ENCODE measurements around the gene PRELP.

The PRELP gene

DNA sequence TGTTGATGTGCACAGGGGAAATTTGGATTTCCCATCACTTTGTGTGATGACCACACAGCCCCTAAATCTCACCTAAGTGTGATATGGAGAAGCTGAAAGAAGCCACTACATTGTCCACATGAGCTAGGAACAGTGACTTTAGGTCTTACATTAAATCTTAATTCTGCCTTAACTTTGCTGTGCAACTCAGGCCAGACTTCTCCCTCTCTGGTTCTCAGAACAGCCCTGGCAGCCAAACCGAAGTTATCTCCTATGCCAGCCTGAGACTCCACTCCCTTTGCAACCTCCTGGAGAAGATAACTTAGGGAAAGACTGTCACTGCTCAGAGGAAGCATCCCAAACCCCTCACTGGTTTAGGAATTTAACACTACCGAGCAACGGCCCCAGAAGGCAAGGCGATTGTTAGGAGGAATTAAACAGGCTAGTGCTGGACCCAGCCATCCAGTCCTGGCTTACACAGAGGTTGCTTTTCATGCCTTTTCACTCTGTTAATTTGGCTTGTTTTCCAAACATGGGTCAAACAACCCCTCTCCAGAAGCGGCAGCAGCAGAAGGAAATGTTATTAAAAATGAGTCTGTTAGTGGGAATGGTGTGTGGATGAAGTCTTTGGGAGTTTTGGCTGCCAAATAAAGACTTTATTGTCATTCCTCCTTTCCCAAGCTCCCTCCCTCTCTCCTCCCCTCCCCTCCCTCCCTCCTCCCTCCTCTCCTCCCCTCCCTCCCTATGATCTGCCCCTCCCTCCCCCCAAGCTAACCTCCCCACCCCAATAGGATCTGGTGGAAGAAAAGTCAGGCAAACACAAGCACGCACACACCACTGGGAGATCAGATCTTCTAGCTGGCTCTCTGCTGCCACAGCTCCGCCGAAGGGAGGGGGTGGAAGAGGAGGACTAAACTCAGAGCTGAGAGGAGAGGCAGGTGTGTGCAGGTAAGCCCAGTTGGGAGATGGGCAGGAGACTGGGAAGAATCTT lies at the start of gene PRELP:
PRELP (plus strand) TSS at position 795 of the 970 bp plus-strand sequence. CDS start 7,379 bp downstream, outside the sequence.
- no peaks in the 10 kb centered on the region for H4K20me1 ChIP-seq (ENCODE audit: insufficient read depth, low read length)
- no peak within 1 kb of the TSS for H3K4me2 ChIP-seq (ENCODE audit: low read length)
- no peak within 1 kb of the TSS for H2AFZ ChIP-seq (ENCODE audit: low read depth, low read length)
- H3K79me2 ChIP-seq (ENCODE audit: low read length) = no peaks in the 10 kb centered on the region
- no peak within 1 kb of the TSS for H3K27ac ChIP-seq (ENCODE audit: low read length)
- H3K9me3 ChIP-seq (ENCODE audit: insufficient read depth, low read length) = no peaks in the 10 kb centered on the region
- H3K36me3 ChIP-seq (replicated peaks; ENCODE audit: low read depth, low read length) = no peaks in the 10 kb centered on the region
- H3K4me3 ChIP-seq (ENCODE audit: low read length) = no peak within 1 kb of the TSS
- peaks cover 16% of the 10 kb centered on the region for H3K4me1 ChIP-seq (ENCODE audit: low read length)
- peaks cover 31% of the 10 kb centered on the region for H3K27me3 ChIP-seq (ENCODE audit: low read depth, low read length)
- TF ChIP-seq EZH2phosphoT487 (IDR thresholded peaks at IDR 0.05; ENCODE audit: low read depth) = no peak
- TF ChIP-seq, protein P1, sequence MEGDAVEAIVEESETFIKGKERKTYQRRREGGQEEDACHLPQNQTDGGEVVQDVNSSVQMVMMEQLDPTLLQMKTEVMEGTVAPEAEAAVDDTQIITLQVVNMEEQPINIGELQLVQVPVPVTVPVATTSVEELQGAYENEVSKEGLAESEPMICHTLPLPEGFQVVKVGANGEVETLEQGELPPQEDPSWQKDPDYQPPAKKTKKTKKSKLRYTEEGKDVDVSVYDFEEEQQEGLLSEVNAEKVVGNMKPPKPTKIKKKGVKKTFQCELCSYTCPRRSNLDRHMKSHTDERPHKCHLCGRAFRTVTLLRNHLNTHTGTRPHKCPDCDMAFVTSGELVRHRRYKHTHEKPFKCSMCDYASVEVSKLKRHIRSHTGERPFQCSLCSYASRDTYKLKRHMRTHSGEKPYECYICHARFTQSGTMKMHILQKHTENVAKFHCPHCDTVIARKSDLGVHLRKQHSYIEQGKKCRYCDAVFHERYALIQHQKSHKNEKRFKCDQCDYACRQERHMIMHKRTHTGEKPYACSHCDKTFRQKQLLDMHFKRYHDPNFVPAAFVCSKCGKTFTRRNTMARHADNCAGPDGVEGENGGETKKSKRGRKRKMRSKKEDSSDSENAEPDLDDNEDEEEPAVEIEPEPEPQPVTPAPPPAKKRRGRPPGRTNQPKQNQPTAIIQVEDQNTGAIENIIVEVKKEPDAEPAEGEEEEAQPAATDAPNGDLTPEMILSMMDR (IDR thresholded peaks at IDR 0.05; ENCODE audit: low read depth, low read length) = no peak
- no peak within 1 kb of the TSS for H3K9ac ChIP-seq (ENCODE audit: low read length)

DNA sequence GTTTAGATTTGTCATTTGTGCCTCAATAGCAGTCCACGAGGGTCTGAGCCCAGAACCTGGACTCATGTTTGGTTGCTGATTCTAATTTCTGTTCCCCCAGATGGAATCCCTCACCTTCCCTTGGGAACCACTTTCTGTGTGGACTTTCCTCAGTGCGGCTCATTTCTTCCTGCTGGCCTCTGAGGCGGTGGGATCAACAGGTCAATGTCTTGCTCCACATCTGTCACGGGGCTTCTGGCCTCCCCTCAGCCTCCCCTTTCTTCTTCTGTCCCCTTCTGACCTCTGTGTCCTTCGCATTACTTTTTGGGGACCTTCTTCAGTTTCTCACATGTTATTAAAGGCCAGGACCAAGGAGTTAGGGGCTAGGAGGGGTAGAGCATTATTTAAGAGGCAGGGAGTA lies 49.2 kb upstream of the PRELP start:
- no peaks in the 10 kb centered on the region for H4K20me1 ChIP-seq (ENCODE audit: insufficient read depth, low read length)
- H3K36me3 ChIP-seq (replicated peaks; ENCODE audit: low read depth, low read length) = no peaks in the 10 kb centered on the region
- H3K9ac ChIP-seq (ENCODE audit: low read length) = no peak overlapping the region
- no peak overlapping the region for H2AFZ ChIP-seq (ENCODE audit: low read depth, low read length)
- peaks cover 61% of the 10 kb centered on the region for H3K4me1 ChIP-seq (ENCODE audit: low read length)
- H3K27me3 ChIP-seq (ENCODE audit: low read depth, low read length) = no peaks in the 10 kb centered on the region
- H3K27ac ChIP-seq (ENCODE audit: low read length) = no peak overlapping the region
- no peak for TF ChIP-seq EZH2phosphoT487 (IDR thresholded peaks at IDR 0.05; ENCODE audit: low read depth)
- TF ChIP-seq, protein P1 (IDR thresholded peaks at IDR 0.05; ENCODE audit: low read depth, low read length) = no peak
- H3K4me2 ChIP-seq (ENCODE audit: low read length) = peak overlapping the region; percentile 59
- no peaks in the 10 kb centered on the region for H3K79me2 ChIP-seq (ENCODE audit: low read length)
- no peaks in the 10 kb centered on the region for H3K9me3 ChIP-seq (ENCODE audit: insufficient read depth, low read length)
- H3K4me3 ChIP-seq (ENCODE audit: low read length) = peak overlapping the region; percentile 11; the same call in 1 of the 2 replicates

DNA sequence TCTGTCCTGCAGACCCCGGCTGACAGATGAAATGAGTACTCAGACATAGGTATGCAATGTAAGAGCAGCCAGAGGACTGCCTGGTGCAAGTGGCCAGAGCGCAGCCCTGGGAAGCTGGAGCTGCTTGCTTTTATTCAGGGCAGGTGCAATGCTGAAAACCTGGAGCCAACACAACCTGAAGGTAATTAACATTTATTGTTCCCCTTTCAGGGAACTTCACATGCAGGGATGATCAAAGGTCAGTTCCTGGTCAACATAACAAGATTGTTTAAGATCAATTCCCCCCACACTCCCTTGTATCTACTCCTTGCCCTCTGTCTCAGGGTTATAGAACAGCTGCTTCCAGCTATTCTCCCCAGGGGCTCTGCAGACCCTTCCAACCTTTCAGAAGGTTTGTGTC lies 48.7 kb upstream of the PRELP start:
- Histone ChIP-seq H3K9ac (ENCODE audit: low read length) (no peak overlapping the region), H3K9me3 (ENCODE audit: insufficient read depth, low read length) (no peaks in the 10 kb centered on the region)

DNA sequence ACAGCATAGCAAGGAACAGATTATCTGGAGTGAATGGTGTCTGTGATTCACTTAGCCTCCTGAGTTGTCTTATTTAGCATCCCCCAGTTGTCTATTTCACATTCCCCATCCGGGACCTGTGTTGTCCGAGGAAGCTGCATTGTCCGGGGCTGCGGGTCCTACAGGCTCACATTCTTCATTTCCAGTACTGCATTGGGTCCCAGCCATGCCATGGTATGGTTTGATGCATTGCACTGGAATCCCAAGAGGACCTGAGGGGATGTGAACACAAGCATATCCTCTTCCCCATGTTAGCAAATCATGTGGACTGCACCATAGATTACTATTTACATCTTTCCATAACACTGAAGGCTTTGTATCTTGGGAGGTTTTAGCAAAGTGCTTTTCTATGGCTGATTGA lies 48.2 kb upstream of the PRELP start:
- Histone ChIP-seq H3K4me1 (ENCODE audit: low read length) (peaks cover 61% of the 10 kb centered on the region), H3K27ac (ENCODE audit: low read length) (no peak overlapping the region), H3K9me3 (ENCODE audit: insufficient read depth, low read length) (no peaks in the 10 kb centered on the region), H3K79me2 (ENCODE audit: low read length) (no peaks in the 10 kb centered on the region), H3K36me3 (replicated peaks; ENCODE audit: low read depth, low read length) (no peaks in the 10 kb centered on the region), H3K4me3 (ENCODE audit: low read length) (no peak overlapping the region), H2AFZ (ENCODE audit: low read depth, low read length) (no peak overlapping the region), H3K4me2 (ENCODE audit: low read length) (peak overlapping the region; percentile 59; the same call in 1 of the 2 replicates), H3K9ac (ENCODE audit: low read length) (no peak overlapping the region), H4K20me1 (ENCODE audit: insufficient read depth, low read length) (no peaks in the 10 kb centered on the region), H3K27me3 (ENCODE audit: low read depth, low read length) (no peaks in the 10 kb centered on the region)
- TF ChIP-seq, protein P1 (IDR thresholded peaks at IDR 0.05; ENCODE audit: low read depth, low read length) = no peak

More for the DNA sequence above, 48.7 kb upstream of the PRELP start:
- Histone ChIP-seq H3K27me3 (ENCODE audit: low read depth, low read length) (no peaks in the 10 kb centered on the region), H3K27ac (ENCODE audit: low read length) (no peak overlapping the region), H2AFZ (ENCODE audit: low read depth, low read length) (no peak overlapping the region), H3K4me3 (ENCODE audit: low read length) (no peak overlapping the region), H4K20me1 (ENCODE audit: insufficient read depth, low read length) (no peaks in the 10 kb centered on the region), H3K4me2 (ENCODE audit: low read length) (peak overlapping the region; percentile 59), H3K36me3 (replicated peaks; ENCODE audit: low read depth, low read length) (no peaks in the 10 kb centered on the region), H3K79me2 (ENCODE audit: low read length) (no peaks in the 10 kb centered on the region), H3K4me1 (ENCODE audit: low read length) (peaks cover 61% of the 10 kb centered on the region)
- TF ChIP-seq, protein P1 (IDR thresholded peaks at IDR 0.05; ENCODE audit: low read depth, low read length) = no peak
- no peak for TF ChIP-seq EZH2phosphoT487 (IDR thresholded peaks at IDR 0.05; ENCODE audit: low read depth)

All from OCI-LY3 (cell line).